ENCODE measurements around the gene CCNG2.

CCNG2 gene

GRCh38 chr4:77155631-77156452 lies 1.2 kb upstream of the CCNG2 start:
- peaks cover 26% of the 10 kb centered on the region for H3K36me3 Mint-ChIP-seq (ENCODE audit: low read depth)
- TF ChIP-seq CTCF (IDR thresholded peaks at IDR 0.05): no peak
- no peaks in the 10 kb centered on the region for H3K27me3 Mint-ChIP-seq (ENCODE audit: low read depth, poor library complexity)
- H3K9me3 Mint-ChIP-seq: no peaks in the 10 kb centered on the region
- no peak for DNase-seq
- peak overlapping the region; percentile 94 for H3K4me3 Mint-ChIP-seq
- H3K27ac Mint-ChIP-seq: peak overlapping the region; percentile 100
- peaks cover 65% of the 10 kb centered on the region for H3K4me1 Mint-ChIP-seq

- Mint-ChIP-seq H3K36me3 (ENCODE audit: low read depth) (peaks cover 28% of the 10 kb centered on the region), H3K27ac (peak overlapping the region; percentile 100), H3K4me1 (peaks cover 65% of the 10 kb centered on the region), H3K9me3 (no peaks in the 10 kb centered on the region), H3K27me3 (ENCODE audit: low read depth, poor library complexity) (no peaks in the 10 kb centered on the region), H3K4me3 (peak overlapping the region; percentile 94)
- no peak for TF ChIP-seq CTCF (IDR thresholded peaks at IDR 0.05)
- peak; percentile 93 for DNase-seq
Measured at GRCh38 chr4:77156533-77156911, 485 bp upstream of the CCNG2 start.

GRCh38 chr4:77157859-77158486 lies 966 bp downstream of the CCNG2 start:
- Mint-ChIP-seq H3K36me3 (ENCODE audit: low read depth) (peaks cover 43% of the 10 kb centered on the region), H3K9me3 (no peaks in the 10 kb centered on the region), H3K4me1 (peaks cover 64% of the 10 kb centered on the region), H3K27me3 (ENCODE audit: low read depth, poor library complexity) (no peaks in the 10 kb centered on the region), H3K4me3 (peak overlapping the region; percentile 94), H3K27ac (peak overlapping the region; percentile 51)
- DNase-seq: peak; percentile 89
- TF ChIP-seq CTCF (IDR thresholded peaks at IDR 0.05): no peak

DNA sequence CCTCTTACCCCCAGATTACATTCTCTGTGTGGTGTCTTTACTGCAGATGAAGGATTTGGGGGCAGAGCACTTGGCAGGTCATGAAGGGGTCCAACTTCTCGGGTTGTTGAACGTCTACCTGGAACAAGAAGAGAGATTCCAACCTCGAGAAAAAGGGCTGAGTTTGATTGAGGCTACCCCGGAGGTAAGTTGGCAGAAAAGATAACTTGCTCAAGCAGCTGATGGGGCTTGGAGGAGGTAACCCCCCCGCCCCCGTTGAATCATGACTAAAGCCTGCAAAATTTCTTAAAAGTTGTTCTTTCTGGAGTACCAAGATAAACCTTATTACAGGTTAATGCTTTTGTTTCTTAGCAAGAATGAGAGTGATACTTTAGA lies 1.5 kb downstream of the CCNG2 start:
- peaks cover 64% of the 10 kb centered on the region for H3K4me1 Mint-ChIP-seq
- TF ChIP-seq CTCF (IDR thresholded peaks at IDR 0.05): no peak
- H3K36me3 Mint-ChIP-seq (ENCODE audit: low read depth): peaks cover 48% of the 10 kb centered on the region
- H3K9me3 Mint-ChIP-seq: no peaks in the 10 kb centered on the region
- H3K27ac Mint-ChIP-seq: peak overlapping the region; percentile 36
- DNase-seq: no peak
- H3K4me3 Mint-ChIP-seq: peak overlapping the region; percentile 94
- H3K27me3 Mint-ChIP-seq (ENCODE audit: low read depth, poor library complexity): no peaks in the 10 kb centered on the region

DNA sequence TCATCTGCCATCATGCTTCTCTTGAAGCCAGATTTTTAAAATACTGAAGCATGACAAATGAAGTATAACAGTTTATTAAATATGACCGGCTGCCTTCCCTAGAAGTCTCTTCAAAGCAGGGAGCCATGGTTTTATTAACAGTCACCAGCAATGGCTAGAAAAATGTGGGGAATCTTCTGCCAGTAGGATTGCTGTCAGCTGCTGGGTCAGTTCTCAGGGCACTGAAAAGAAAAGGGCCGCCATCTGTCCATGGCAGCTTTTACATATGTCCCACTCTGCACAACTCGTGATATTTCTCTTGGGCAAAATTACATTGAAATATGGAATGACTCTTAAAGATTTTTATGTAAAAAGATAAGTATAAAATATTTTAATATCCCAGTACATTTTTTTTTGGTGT lies 2.8 kb downstream of the CCNG2 start:
- Mint-ChIP-seq H3K27ac (no peak overlapping the region), H3K36me3 (ENCODE audit: low read depth) (peaks cover 61% of the 10 kb centered on the region), H3K27me3 (ENCODE audit: low read depth, poor library complexity) (no peaks in the 10 kb centered on the region), H3K4me3 (peak overlapping the region; percentile 94), H3K4me1 (peaks cover 52% of the 10 kb centered on the region), H3K9me3 (no peaks in the 10 kb centered on the region)
- DNase-seq: no peak
- no peak for TF ChIP-seq CTCF (IDR thresholded peaks at IDR 0.05)
